ENCODE measurements around the gene RSRC1.

The RSRC1 gene

DNA sequence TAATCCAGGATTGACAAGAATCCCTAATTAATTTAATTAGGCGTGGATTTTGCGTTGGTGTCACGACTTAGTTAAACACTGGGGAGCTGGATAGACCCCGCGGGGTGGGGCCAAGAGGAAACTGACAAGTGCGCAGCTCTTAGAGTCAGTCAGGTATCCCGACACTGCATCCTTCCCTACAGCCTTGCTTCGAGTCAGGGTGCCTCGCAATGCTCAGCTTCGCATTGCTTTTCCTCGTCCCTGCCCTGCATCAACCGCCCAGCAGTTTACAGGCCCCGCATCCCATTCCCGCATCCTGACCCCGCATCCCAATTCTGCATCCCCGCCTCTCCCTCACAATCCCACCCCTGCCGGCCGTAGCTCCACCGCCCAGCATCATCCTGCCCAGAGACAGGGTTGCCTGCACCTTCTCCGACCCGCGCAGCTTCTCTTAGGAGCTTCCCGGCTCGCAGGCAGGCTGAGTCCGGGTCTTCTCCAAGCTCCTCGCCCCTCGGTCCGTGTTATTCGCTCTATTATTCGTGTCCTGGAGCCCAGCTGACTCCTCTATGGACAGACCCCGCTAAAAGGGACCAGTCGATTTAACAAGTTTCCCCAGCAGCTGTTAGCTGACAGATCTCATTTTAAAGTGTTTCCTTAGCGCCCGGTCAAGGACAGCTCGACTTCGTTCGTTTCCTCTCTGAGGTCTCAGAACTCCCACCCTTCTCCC lies 3.0 kb upstream of the RSRC1 start:
- CTCF ChIA-PET: interaction anchor here (5.0 kb wide), 1 partner anchor 328 kb away, joined by 17 read pairs; no protein-coding TSS in a partner anchor
- H3K4me3 ChIP-seq (ENCODE audit: low read depth, low read length): peak overlapping the region; percentile 88
- POLR2A ChIA-PET: interaction anchor here (1.0 kb wide), 1 partner anchor 575 kb away, joined by 4 read pairs; no protein-coding TSS in a partner anchor
- TF ChIP-seq, protein P1, sequence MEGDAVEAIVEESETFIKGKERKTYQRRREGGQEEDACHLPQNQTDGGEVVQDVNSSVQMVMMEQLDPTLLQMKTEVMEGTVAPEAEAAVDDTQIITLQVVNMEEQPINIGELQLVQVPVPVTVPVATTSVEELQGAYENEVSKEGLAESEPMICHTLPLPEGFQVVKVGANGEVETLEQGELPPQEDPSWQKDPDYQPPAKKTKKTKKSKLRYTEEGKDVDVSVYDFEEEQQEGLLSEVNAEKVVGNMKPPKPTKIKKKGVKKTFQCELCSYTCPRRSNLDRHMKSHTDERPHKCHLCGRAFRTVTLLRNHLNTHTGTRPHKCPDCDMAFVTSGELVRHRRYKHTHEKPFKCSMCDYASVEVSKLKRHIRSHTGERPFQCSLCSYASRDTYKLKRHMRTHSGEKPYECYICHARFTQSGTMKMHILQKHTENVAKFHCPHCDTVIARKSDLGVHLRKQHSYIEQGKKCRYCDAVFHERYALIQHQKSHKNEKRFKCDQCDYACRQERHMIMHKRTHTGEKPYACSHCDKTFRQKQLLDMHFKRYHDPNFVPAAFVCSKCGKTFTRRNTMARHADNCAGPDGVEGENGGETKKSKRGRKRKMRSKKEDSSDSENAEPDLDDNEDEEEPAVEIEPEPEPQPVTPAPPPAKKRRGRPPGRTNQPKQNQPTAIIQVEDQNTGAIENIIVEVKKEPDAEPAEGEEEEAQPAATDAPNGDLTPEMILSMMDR (IDR thresholded peaks at IDR 0.05; ENCODE audit: insufficient read depth, low read length, missing control alignments): no peak
- no peak for DNase-seq (ENCODE audit: low read depth, low spot score)

DNA sequence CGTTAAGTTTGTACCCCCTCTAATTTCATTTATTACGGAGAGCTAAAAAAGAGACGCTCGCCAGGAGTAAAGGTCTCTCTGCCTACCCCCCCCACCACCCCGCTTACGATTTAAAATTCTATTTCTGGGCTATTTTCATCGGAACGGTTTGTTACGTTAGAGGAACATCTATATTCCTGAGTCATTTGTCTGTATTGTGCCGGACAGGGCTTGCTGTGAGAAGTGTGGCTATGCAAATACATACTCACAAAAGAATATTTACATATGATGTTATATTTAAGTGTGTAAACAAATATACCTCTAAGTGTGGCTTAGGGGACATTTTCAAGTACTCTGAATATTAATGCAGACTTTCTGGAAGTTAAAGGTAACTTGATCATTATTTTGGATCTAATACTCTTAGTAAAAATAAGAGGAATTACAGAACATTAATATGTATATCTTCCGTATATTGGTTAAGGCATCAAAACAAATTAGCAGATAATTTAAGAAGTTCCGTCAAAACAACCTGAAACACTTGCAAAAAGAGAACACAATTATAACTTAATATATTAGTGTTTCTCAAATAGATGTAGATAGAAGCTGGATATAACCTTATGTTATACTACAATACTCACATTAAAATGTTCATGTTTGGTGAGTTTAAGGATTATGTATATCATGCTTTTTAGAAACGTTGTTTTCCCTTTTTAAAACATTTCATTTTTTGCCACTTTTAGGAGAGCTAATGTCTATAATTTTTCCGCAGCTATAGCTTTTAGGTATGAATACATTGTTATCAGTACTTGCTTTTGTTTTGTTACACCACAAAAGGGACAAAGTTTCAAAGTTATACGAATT lies 2.1 kb upstream of the RSRC1 start:
- H3K4me3 ChIP-seq (ENCODE audit: low read depth, low read length): no peak overlapping the region

DNA sequence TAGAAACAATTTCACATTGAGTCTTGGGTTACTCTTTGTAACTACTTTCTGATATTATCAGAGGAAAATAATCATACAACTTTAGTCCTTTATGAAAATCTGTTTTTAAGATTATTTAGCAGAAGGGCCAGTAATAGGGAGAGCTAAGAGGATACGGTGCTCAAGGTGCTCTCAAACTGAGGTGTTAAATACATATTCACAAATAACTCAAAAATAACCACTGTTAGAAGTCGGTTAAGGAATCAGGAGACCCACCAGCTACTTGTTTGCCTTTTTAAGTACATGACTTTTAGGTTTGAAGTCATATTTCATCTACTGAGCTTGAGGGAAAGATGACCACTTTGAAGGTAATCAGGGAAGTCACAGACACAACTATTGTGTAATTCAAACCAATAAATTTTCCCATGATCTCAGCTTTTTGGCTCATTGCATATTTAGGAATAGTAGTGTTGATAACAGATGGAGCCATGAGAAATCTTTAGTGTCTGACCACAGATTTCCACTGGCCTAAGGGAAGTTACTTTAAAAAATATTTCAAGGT lies 1.4 kb upstream of the RSRC1 start:
- H3K4me3 ChIP-seq (ENCODE audit: low read depth, low read length): no peak overlapping the region

More for the DNA sequence above, 2.1 kb upstream of the RSRC1 start:
- no peak for DNase-seq (ENCODE audit: low read depth, low spot score)
- CTCF ChIA-PET: interaction anchor here (1.0 to 5.0 kb wide), 2 partner anchors 19 to 327 kb away, joined by 3 to 17 read pairs; no protein-coding TSS in a partner anchor
- POLR2A ChIA-PET: no interaction called here
- TF ChIP-seq, protein P1 (IDR thresholded peaks at IDR 0.05; ENCODE audit: insufficient read depth, low read length, missing control alignments): no peak

DNA sequence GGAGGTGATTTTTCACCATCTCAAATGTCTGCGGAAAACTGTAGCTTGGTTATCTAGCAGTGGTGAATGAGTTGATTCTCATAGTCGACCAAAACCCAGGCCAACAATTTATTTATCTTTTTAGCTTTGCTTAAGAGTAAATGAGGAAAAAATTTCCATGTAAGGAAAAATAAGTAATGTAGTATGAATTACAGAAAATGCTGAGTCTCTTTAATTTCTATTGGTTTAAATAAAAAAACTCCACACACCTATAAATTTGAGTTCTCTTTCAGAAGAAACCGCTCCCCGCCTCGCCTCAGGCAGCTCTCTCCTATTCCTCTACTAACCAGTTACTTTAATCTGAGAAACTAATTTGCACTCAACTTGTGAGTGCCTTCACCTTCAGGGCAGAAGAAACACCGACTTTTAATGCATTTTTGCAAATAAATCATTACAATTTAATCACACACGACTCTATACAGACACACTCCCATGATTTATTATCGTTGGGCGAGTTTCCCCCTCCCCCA lies 540 bp upstream of the RSRC1 start:
- POLR2A ChIA-PET: interaction anchor here (0.6 to 1.2 kb wide), 3 partner anchors 116 to 489 kb away, joined by 3 to 4 read pairs (median 3); partner anchors contain the start of gene MLF1
- TF ChIP-seq, protein P1 (IDR thresholded peaks at IDR 0.05; ENCODE audit: insufficient read depth, low read length, missing control alignments): no peak
- DNase-seq (ENCODE audit: low read depth, low spot score): no peak
- peak overlapping the region; percentile 92 for H3K4me3 ChIP-seq (ENCODE audit: low read depth, low read length)
- CTCF ChIA-PET: interaction anchor here (0.6 to 5.0 kb wide), 7 partner anchors 10 to 423 kb away, joined by 3 to 17 read pairs (median 4); no protein-coding TSS in a partner anchor

More for the DNA sequence above, 1.4 kb upstream of the RSRC1 start:
- POLR2A ChIA-PET: no interaction called here
- TF ChIP-seq, protein P1 (IDR thresholded peaks at IDR 0.05; ENCODE audit: insufficient read depth, low read length, missing control alignments): no peak
- CTCF ChIA-PET: interaction anchor here (0.7 to 5.0 kb wide), 4 partner anchors 9 to 326 kb away, joined by 3 to 17 read pairs (median 3); no protein-coding TSS in a partner anchor
- no peak for DNase-seq (ENCODE audit: low read depth, low spot score)

DNA sequence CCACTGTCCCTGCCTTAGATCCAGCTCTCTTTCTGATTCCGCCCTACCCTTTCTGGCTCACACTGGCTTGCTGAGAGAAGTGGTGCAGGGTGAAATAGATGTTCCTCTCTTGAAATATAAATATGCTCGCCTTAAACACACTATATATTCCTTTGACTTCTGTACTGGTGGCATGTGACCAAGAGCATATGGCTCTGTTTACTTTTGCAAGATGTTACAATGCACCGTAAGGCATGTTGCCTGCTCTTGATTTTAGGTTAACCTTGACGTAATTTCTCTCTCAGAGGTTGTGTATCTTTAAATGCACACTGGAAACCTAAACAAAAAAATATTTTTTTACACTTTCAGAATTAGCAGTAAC lies 749 bp downstream of the RSRC1 start:
- ChIA-PET POLR2A (interaction anchor here (1.2 kb wide), 1 partner anchor 460 kb away, joined by 4 read pairs; the partner anchor contains the start of gene MLF1), CTCF (interaction anchor here (0.9 to 5.0 kb wide), 6 partner anchors 10 to 578 kb away, joined by 3 to 17 read pairs (median 4); no protein-coding TSS in a partner anchor)
- TF ChIP-seq, protein P1 (IDR thresholded peaks at IDR 0.05; ENCODE audit: insufficient read depth, low read length, missing control alignments): no peak
- H3K4me3 ChIP-seq (ENCODE audit: low read depth, low read length): peak overlapping the region; percentile 92
- DNase-seq (ENCODE audit: low read depth, low spot score): no peak

All from AG04449 (cell line).